Upper lobe of left lung (tissue), 6 donors: ENCODE results near the gene GARNL3. TPM values are rescaled to one million over a fixed set of nuclear protein-coding genes. Genes with fewer than 3 reads are reported as not detected.
A peak's percentile ranks its signal among the peaks of the same experiment; 100 is the strongest.

ENCODE experiments used
- ATAC-seq, 2 donors: fragments of 200-7000 bp; cut with Tn5 transposase; one replicate each; pipeline ENCODE4 v1.9.1; 2022; ENCODE audit warnings: mild to moderate bottlenecking in 2 of 2, moderate library complexity in 2 of 2; ENCODE audit not compliant: low FRiP score in 2 of 2
- DNase-seq, 2 donors: peaks; one replicate each; pipeline ENCODE4 v3.0.0-alpha.2; 2019 to 2020
- H3K27ac ChIP-seq, 4 donors: fragments of 200-600 bp; sonication (generic); one replicate each; pipeline ENCODE4 v1.5.1; 2016 to 2019
- H3K27me3 ChIP-seq, 4 donors: fragments of 200-600 bp; sonication (generic); one replicate each; pipeline ENCODE4 v1.5.1; 2017 to 2019
- H3K36me3 ChIP-seq, 4 donors: fragments of 200-600 bp; sonication (generic); one replicate each; pipeline ENCODE4 v1.5.1; 2016 to 2019
- H3K4me1 ChIP-seq, 4 donors: fragments of 200-600 bp; sonication (generic); one replicate each; pipeline ENCODE4 v1.5.1; 2018 to 2019
- H3K4me3 ChIP-seq, 4 donors: fragments of 200-600 bp; sonication (generic); one replicate each; pipeline ENCODE4 v1.5.1; 2017 to 2019; ENCODE audit warnings: mild to moderate bottlenecking in 2 of 4, moderate library complexity in 1 of 4
- H3K9me3 ChIP-seq, 4 donors: fragments of 200-600 bp; sonication (generic); one replicate each; pipeline ENCODE4 v1.5.1; 2018 to 2019
- EP300 ChIP-seq, 4 donors: sonication (generic); formaldehyde crosslinking; IDR thresholded peaks; one replicate each; pipeline ENCODE4 v1.5.1; 2017; ENCODE audit warnings: antibody characterized with exemption in 4 of 4, control low read depth in 2 of 4
- POLR2A ChIP-seq, 4 donors: fragments of 450-650 bp; IDR thresholded peaks; one replicate each; pipeline ENCODE4 v1.5.1; 2016 to 2017; ENCODE audit warnings: antibody characterized with exemption in 4 of 4, mild to moderate bottlenecking in 2 of 4
- POLR2AphosphoS5 ChIP-seq, 2 donors: sonication (generic); formaldehyde crosslinking; IDR thresholded peaks; one replicate each; pipeline ENCODE4 v1.5.1; 2017; ENCODE audit warnings: antibody characterized with exemption in 2 of 2
- WGBS, 2 donors: methylation state at CpG; one replicate each; pipeline ENCODE4 v1.1.5; 2017 to 2018; 5-methylcytosine and 5-hydroxymethylcytosine counted together
- total RNA-seq, 6 donors: library from RNA; depleted of rRNA in 4 of 6; stranded (reverse); fragments of >200 nt in 4 of 6; gene quantifications; one replicate each; pipeline versions ENCODE4 v1.1.0 to v1.2.1, GENCODE V29; 2016 to 2021
- TF ChIP-seq, protein P1 (sequence below), 6 experiments: fragments of 450-650 bp in 4 of 6; fragments of 200-600 bp in 2 of 6; sonication (generic) in 2 of 6; IDR thresholded peaks; one replicate each; pipeline ENCODE4 v1.5.1; 2016 to 2019; ENCODE audit warnings: antibody characterized with exemption in 6 of 6
- donor health status: DM: no; HTN: no; CAD: no; lungs with moderate emphysema.
- donor health status: DM: no; HTN: yes; CAD: no; lungs with severe emphysema.

Gene GARNL3
- total RNA-seq, 6 donors from 2014 or later = 3.1 to 37.7 (median 7.0) TPM

DNA sequence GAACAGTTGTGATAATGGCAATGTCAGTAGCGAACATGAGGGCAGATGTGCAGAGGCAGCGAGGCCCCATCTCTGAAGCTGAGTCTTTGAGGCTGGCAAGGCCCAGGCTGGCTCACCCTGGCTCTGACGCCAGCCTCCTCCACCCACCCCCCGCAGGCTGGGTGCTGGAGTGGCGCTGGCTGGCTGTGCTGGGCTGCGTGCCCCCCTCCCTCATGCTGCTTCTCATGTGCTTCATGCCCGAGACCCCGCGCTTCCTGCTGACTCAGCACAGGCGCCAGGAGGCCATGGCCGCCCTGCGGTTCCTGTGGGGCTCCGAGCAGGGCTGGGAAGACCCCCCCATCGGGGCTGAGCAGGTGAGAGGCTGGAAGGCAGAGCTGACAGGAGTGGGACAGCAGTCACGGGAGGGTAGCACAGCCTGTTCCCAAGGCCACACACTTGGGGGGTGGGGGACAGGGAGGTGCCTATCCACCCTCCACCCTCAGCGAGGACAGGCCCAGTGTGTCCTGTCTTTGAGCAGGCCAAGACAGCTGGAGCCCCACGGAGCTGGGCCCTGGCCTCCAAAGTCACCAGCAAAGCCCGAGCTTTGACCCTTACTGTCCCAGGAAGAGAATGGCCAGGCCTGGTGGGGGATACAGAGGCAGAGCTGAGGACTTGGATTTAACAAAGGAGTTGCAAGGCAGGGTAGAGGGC, 138.0 kb downstream of the GARNL3 start:
- ATAC-seq = no peak
- Histone ChIP-seq H3K4me1 (peaks cover 11 to 15% (median 14%) of the 10 kb centered on the region in 4 donors), H3K27me3 (no peaks in the 10 kb centered on the region), H3K36me3 (peaks cover 3 to 49% (median 38%) of the 10 kb centered on the region in 4 donors), H3K27ac (no peak overlapping the region), H3K9me3 (no peaks in the 10 kb centered on the region), H3K4me3 (no peak overlapping the region)
- WGBS, 2 donors = 80 to 83% methylated on average over 12 to 16 of the region's 18 CpGs
- DNase-seq = peak in 1 of 2 donors; percentile 70
- TF ChIP-seq EP300 (IDR thresholded peaks at IDR 0.05) = no peak
- TF ChIP-seq POLR2AphosphoS5 (IDR thresholded peaks at IDR 0.05) = no peak
- no peak for TF ChIP-seq POLR2A (IDR thresholded peaks at IDR 0.05)

DNA sequence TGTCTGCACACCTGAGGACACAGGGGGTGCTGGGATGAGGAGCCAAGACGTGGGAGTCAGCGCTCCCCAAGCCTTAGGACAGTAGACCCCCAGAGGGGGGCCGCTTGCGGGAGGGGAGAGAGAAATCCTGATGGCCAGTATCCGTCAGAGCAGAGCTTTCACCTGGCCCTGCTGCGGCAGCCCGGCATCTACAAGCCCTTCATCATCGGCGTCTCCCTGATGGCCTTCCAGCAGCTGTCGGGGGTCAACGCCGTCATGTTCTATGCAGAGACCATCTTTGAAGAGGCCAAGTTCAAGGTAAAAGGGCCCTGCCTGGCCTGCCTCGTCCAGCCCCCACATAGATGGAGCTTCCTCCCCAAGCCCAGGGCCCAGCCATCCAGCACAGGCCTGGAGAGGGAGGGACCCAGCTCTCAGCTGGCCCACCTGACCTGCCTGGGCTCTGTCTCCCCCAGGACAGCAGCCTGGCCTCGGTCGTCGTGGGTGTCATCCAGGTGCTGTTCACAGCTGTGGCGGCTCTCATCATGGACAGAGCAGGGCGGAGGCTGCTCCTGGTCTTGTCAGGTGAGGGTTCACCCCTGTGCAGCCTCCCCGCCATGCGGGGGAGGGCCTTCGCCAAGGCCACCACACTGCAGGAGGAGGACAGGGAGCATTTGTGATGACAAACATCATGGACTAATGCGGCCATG, 139.1 kb downstream of the GARNL3 start:
- peaks cover 3 to 51% (median 39%) of the 10 kb centered on the region in 4 donors for H3K36me3 ChIP-seq
- ATAC-seq (no peak), DNase-seq (peak in 1 of 2 donors; percentile 60)

DNA sequence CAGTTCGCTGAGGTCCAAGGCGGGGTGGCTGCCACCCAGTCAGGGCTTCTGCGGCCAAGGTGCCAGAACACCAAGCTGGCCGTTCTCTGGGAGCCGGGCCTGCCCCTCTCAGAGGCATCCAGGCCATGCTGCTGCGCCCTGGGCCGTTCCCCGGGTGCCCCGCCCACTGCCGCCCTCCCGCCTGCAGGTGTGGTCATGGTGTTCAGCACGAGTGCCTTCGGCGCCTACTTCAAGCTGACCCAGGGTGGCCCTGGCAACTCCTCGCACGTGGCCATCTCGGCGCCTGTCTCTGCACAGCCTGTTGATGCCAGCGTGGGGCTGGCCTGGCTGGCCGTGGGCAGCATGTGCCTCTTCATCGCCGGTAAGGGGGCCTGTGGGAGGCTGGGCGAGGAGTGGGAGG, 140.1 kb downstream of the GARNL3 start:
- H3K9me3 ChIP-seq = no peaks in the 10 kb centered on the region
- peak in 1 of 2 donors; percentile 84 for DNase-seq
- H3K27ac ChIP-seq = no peak overlapping the region
- H3K4me3 ChIP-seq = no peak overlapping the region
- WGBS, 2 donors = 97% methylated on average over 14 of the region's 23 CpGs
- TF ChIP-seq, protein P1, sequence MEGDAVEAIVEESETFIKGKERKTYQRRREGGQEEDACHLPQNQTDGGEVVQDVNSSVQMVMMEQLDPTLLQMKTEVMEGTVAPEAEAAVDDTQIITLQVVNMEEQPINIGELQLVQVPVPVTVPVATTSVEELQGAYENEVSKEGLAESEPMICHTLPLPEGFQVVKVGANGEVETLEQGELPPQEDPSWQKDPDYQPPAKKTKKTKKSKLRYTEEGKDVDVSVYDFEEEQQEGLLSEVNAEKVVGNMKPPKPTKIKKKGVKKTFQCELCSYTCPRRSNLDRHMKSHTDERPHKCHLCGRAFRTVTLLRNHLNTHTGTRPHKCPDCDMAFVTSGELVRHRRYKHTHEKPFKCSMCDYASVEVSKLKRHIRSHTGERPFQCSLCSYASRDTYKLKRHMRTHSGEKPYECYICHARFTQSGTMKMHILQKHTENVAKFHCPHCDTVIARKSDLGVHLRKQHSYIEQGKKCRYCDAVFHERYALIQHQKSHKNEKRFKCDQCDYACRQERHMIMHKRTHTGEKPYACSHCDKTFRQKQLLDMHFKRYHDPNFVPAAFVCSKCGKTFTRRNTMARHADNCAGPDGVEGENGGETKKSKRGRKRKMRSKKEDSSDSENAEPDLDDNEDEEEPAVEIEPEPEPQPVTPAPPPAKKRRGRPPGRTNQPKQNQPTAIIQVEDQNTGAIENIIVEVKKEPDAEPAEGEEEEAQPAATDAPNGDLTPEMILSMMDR (IDR thresholded peaks at IDR 0.05) = no peak
- no peak for TF ChIP-seq EP300 (IDR thresholded peaks at IDR 0.05)
- no peak for TF ChIP-seq POLR2AphosphoS5 (IDR thresholded peaks at IDR 0.05)
- TF ChIP-seq POLR2A (IDR thresholded peaks at IDR 0.05) = no peak
- ATAC-seq = no peak
- peaks cover 3 to 51% (median 39%) of the 10 kb centered on the region in 4 donors for H3K36me3 ChIP-seq
- no peaks in the 10 kb centered on the region for H3K27me3 ChIP-seq
- H3K4me1 ChIP-seq = no peaks in the 10 kb centered on the region

More for the DNA sequence above, 139.1 kb downstream of the GARNL3 start:
- TF ChIP-seq POLR2A (IDR thresholded peaks at IDR 0.05) = no peak
- TF ChIP-seq, protein P1 (IDR thresholded peaks at IDR 0.05) = no peak
- no peak for TF ChIP-seq POLR2AphosphoS5 (IDR thresholded peaks at IDR 0.05)
- no peak for TF ChIP-seq EP300 (IDR thresholded peaks at IDR 0.05)
- H3K4me3 ChIP-seq = no peak overlapping the region
- H3K4me1 ChIP-seq = peaks cover 2 to 4% (median 3%) of the 10 kb centered on the region in 4 donors
- H3K27me3 ChIP-seq = no peaks in the 10 kb centered on the region
- no peak overlapping the region for H3K27ac ChIP-seq
- H3K9me3 ChIP-seq = no peaks in the 10 kb centered on the region
- WGBS, 2 donors = 97% methylated on average over 16 of the region's 22 CpGs; no CpG with 5 or more reads in 1 of the 2 donors

DNA sequence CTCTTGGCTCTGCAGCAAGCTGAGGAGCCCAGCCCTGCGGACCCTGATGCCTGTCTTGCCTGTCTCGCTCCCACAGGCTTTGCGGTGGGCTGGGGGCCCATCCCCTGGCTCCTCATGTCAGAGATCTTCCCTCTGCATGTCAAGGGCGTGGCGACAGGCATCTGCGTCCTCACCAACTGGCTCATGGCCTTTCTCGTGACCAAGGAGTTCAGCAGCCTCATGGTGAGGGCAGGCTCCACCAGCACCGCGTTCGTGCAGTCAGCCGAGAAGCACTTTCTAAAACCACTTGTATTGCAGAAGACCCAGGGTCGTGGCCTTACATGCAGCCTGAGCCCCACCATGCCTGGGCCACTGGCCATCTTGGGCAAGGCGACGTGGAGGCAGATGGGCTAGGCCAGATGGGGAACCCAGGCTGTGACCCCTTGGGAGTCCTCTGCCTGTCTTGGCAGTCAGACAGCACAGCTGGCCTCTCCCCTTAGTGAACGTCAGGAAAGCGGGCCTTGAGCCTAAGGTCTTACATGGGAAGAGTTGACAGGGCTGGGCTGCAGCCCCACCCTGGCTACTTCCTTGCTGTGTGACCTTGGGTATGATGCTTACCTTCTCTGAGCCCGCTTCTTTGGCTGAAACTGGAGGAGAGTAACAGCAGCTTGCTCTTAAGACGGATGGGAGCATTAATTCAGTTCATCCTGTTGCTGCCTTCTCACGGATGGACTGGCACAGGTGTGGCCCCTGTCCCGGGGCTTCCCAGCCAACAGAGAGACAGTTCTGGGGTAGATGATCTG, 141.0 kb downstream of the GARNL3 start:
- peak in 1 of 2 donors; percentile 54 for DNase-seq
- 88 to 97% methylated on average over 6 to 20 of the region's 20 CpGs for WGBS, 2 donors
- H3K4me3 ChIP-seq = no peak overlapping the region
- TF ChIP-seq, protein P1 (IDR thresholded peaks at IDR 0.05) = no peak
- no peak for TF ChIP-seq POLR2AphosphoS5 (IDR thresholded peaks at IDR 0.05)
- no peak for TF ChIP-seq POLR2A (IDR thresholded peaks at IDR 0.05)
- no peak for TF ChIP-seq EP300 (IDR thresholded peaks at IDR 0.05)
- H3K27ac ChIP-seq = no peak overlapping the region
- peaks cover 3 to 46% (median 37%) of the 10 kb centered on the region in 4 donors for H3K36me3 ChIP-seq
- no peaks in the 10 kb centered on the region for H3K27me3 ChIP-seq
- no peak for ATAC-seq
- no peaks in the 10 kb centered on the region for H3K4me1 ChIP-seq
- H3K9me3 ChIP-seq = no peaks in the 10 kb centered on the region
